Panc1 (cell line): ENCODE measurements around the gene TOLLIP. TPM values are rescaled to one million over a fixed set of nuclear protein-coding genes. Genes with fewer than 3 reads are reported as not detected.

Experiments used
- ATAC-seq: fragments of 200-7000 bp; cut with Tn5 transposase; 2 replicates; pipeline ENCODE4 v1.9.1; 2020; ENCODE audit warnings: mild to moderate bottlenecking, moderate library complexity
- BruUV-seq: library from RNA; stranded (reverse); fragments of 400-500 nt; replicated peaks from 2 replicates; lab custom pipeline; 2021; lab: Mats Ljungman, UMichigan
- CTCF ChIA-PET: fragments of 300-600 bp; sonication (Branson Sonifier 250); formaldehyde crosslinking; loops from one replicate; lab custom pipeline; 2022; ENCODE audit warnings: antibody characterized with exemption; lab: Charles Lee
- POLR2A ChIA-PET: fragments of 300-600 bp; sonication (Branson Sonifier 250); formaldehyde crosslinking; loops from one replicate; lab custom pipeline; 2022; ENCODE audit warnings: antibody characterized with exemption; lab: Charles Lee
- DNase-seq: peaks from one replicate; pipeline ENCODE4 v3.0.0-alpha.2; 2010; ENCODE audit warnings: low read depth, low spot score
- H3K27ac ChIP-seq: 2 replicates; pipeline ENCODE4 v1.5.1; 2011; ENCODE audit warnings: mild to moderate bottlenecking, low read length, inconsistent platforms
- H3K27me3 ChIP-seq: fragments of 200-500 bp; sonication (Bioruptor generic); 2 replicates; pipeline ENCODE4 v1.6.0; 2014; ENCODE audit warnings: low read length, inconsistent platforms; ENCODE audit not compliant: control insufficient read depth, insufficient read depth
- H3K36me3 ChIP-seq: fragments of 200-500 bp; sonication (Bioruptor generic); 2 replicates; pipeline ENCODE4 v1.5.1; 2014; ENCODE audit warnings: inconsistent platforms, mild to moderate bottlenecking, low read length, moderate library complexity; ENCODE audit not compliant: control insufficient read depth, insufficient read depth
- H3K4me1 ChIP-seq: 2 replicates; pipeline ENCODE4 v1.5.1; 2011; ENCODE audit warnings: inconsistent platforms, mild to moderate bottlenecking, low read length, moderate library complexity; ENCODE audit not compliant: control insufficient read depth, insufficient read depth
- H3K4me3 ChIP-seq, 2 experiments: 2 replicates each; pipeline ENCODE4 v1.5.1; 2011 to 2012; ENCODE audit warnings: low read depth in 2 of 2, low read length in 2 of 2, mild to moderate bottlenecking in 2 of 2, inconsistent platforms in 1 of 2, moderate library complexity in 1 of 2
- H3K9me3 ChIP-seq: fragments of 200-500 bp; sonication (Bioruptor generic); 2 replicates; pipeline ENCODE4 v1.5.1; 2014; ENCODE audit warnings: low read depth, mild to moderate bottlenecking, inconsistent platforms, low read length, moderate library complexity; ENCODE audit not compliant: control insufficient read depth, insufficient read depth
- CTCF ChIP-seq: fragments of 450-650 bp; IDR thresholded peaks from 2 replicates; pipeline ENCODE4 v1.5.1; 2017; ENCODE audit warnings: mild to moderate bottlenecking
- POLR2AphosphoS5 ChIP-seq: IDR thresholded peaks from 2 replicates; pipeline ENCODE4 v1.6.1; 2012; ENCODE audit warnings: mild to moderate bottlenecking, low read depth, low read length, moderate library complexity
- REST ChIP-seq, 2 experiments: IDR thresholded peaks; 2 replicates each; pipeline ENCODE4 v1.6.1; 2011 to 2012; ENCODE audit warnings: low read depth in 2 of 2, control low read depth in 1 of 2, low read length in 1 of 2, mild to moderate bottlenecking in 1 of 2, moderate library complexity in 1 of 2; ENCODE audit not compliant: insufficient read depth in 1 of 2
- SIN3A ChIP-seq: IDR thresholded peaks from 2 replicates; pipeline ENCODE4 v1.6.1; 2012; ENCODE audit warnings: low read depth, mild to moderate bottlenecking, low read length, moderate library complexity, borderline replicate concordance; ENCODE audit not compliant: insufficient read depth
- TCF7L2 ChIP-seq: IDR thresholded peaks from 2 replicates; pipeline ENCODE4 v1.6.1; 2011; ENCODE audit warnings: mild to moderate bottlenecking, low read depth, low read length, inconsistent platforms
- in situ Hi-C: cut with HindIII; loops from 2 replicates; pipeline ENCODE4 v1.10.0; 2016; ENCODE audit warnings: low sequenced_read_pairs, low pct_unique_long_range_greater_than_20kb
- intact Hi-C: fragments of 100-400 bp; cut with micrococcal nuclease; formaldehyde crosslinking; loops from one replicate; pipeline ENCODE4 v1.10.0; 2022; ENCODE audit not compliant: unreplicated experiment
- total RNA-seq: library from RNA; stranded (reverse); gene quantifications from one replicate; pipeline ENCODE4 v1.2.1, GENCODE V29; 2021; ENCODE audit not compliant: unreplicated experiment

The TOLLIP gene
- total RNA-seq, 1 experiment from 2014 or later = 141 TPM

DNA sequence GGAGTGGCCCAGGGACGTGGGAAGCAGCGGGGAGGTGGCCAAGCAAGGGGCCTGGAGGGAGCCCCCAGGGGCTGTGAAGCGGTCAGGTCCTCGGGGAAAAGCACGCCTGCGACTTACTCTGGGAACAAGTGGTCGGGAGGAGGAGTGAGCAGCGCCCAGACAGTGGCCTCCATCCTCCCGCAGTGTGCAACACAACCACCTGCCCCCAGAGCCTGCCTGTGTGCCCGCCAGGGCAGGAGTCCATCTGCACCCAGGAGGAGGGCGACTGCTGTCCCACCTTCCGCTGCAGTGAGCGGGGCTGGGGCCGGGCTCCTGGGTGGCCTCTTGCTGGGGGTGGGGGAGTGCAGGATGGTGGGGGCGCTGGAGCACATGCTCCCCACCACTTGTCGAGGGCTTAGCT is 51.5 kb downstream of the TOLLIP start:
- CTCF ChIA-PET = no interaction called here

DNA sequence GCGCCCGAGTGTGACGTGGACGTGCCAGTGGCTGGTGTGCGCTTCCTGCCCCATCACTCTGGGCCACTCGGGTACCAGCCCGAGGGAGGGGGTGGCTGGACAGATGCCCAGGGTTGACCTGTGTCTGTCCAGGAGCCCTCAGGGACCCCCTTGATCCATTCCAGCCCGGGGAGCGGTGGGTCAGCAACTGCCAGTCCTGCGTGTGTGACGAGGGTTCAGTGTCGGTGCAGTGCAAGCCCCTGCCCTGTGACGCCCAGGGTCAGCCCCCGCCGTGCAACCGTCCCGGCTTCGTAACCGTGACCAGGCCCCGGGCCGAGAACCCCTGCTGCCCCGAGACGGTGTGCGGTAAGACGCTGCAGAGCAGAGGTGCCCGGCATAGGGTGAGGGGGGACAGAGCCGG is 52.1 kb downstream of the TOLLIP start:
- Histone ChIP-seq H3K4me3 (no peak overlapping the region), H3K36me3 (no peaks in the 10 kb centered on the region), H3K27me3 (no peaks in the 10 kb centered on the region; the same call in 1 of the 2 replicates), H3K27ac (no peak overlapping the region), H3K9me3 (no peaks in the 10 kb centered on the region), H3K4me1 (peaks cover 13% of the 10 kb centered on the region)
- intact Hi-C loops (no loop called here), in situ Hi-C loops (no loop called here)
- POLR2A ChIA-PET = no interaction called here
- CTCF ChIA-PET = no interaction called here
- ATAC-seq (no peak), DNase-seq (no peak)
- TF ChIP-seq SIN3A (no peak), CTCF (no peak), TCF7L2 (no peak), POLR2AphosphoS5 (no peak), REST (IDR thresholded peaks at IDR 0.05; ENCODE audit: insufficient read depth in 1 of 2, low read depth in 2 of 2, low read length in 1 of 2) (no peak)
- BruUV-seq = no TSS peak

More for the DNA sequence above, 51.5 kb downstream of the TOLLIP start:
- in situ Hi-C loops = no loop called here
- BruUV-seq = no TSS peak
- no peaks in the 10 kb centered on the region for H3K36me3 ChIP-seq
- no peak for TF ChIP-seq TCF7L2
- no peak for TF ChIP-seq SIN3A
- TF ChIP-seq POLR2AphosphoS5 = no peak
- no peak for TF ChIP-seq REST (IDR thresholded peaks at IDR 0.05; ENCODE audit: insufficient read depth in 1 of 2, low read depth in 2 of 2, low read length in 1 of 2)
- no peak for TF ChIP-seq CTCF
- H3K27me3 ChIP-seq = no peaks in the 10 kb centered on the region; the same call in 1 of the 2 replicates
- H3K4me1 ChIP-seq = peaks cover 16% of the 10 kb centered on the region
- ATAC-seq = no peak
- no peak for DNase-seq
- H3K27ac ChIP-seq = no peak overlapping the region
- intact Hi-C loops = no loop called here
- H3K9me3 ChIP-seq = no peaks in the 10 kb centered on the region
- POLR2A ChIA-PET = interaction anchor here (0.6 kb wide), 1 partner anchor 737 kb away, joined by 8 read pairs; no protein-coding TSS in a partner anchor
- no peak overlapping the region for H3K4me3 ChIP-seq
